ENCODE results near the gene SZT2.

SZT2 gene

DNA sequence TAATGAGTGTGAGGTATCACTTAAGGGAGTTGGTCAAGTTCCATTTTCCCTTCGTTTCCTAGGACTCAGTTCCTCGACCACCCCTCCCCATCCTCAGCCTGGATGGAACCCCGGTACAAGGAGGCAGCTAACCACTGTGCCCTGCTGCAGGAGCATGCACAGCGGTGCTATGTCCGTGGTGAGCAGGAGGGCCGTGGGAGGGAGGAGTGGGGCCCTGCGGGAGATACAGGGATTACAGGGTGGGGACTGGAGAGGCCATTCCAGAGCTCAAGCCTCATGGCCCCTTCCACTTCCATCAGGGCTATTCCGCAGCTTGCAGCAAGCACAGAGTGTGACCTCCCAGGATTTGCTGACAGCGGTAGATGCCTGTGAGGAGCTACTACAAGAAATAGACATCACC is 38.2 kb downstream of the SZT2 start:
- Histone ChIP-seq H3K27ac (ENCODE audit: low read length) (no peak overlapping the region), H3K36me3 (ENCODE audit: control insufficient read depth in 1 of 2, insufficient read depth in 2 of 2, low read length in 2 of 2) (peaks cover 82 to 99% of the 10 kb centered on the region in 2 donors), H3K4me3 (ENCODE audit: low read depth in 1 of 2, low read length in 2 of 2) (no peak overlapping the region), H3K4me1 (ENCODE audit: control insufficient read depth in 1 of 2, insufficient read depth in 2 of 2, low read length in 2 of 2) (no peaks in the 10 kb centered on the region), H3K9me3 (ENCODE audit: control insufficient read depth in 1 of 2, low read length in 2 of 2) (no peaks in the 10 kb centered on the region), H3K27me3 (ENCODE audit: low read depth, low read length) (no peaks in the 10 kb centered on the region)

DNA sequence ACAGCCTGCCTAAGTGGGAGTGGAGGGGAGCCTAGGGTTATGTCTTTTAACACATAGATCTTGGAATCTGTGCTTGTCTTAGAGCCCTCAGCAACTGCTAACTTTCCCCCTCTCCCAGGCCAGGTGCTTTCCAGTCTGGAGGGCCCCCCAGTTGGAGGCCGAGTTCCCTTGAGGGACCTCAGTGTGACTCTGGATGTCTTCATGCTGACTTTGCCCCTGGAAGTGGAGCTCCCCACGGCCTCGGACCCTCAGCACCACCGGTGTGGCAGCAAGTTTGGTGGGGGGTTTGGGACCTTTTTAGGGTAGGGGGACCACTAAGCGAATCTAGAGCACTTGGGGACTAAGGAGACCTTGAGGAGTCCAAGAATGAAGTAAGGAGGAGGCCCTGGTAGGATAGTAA is 41.1 kb downstream of the SZT2 start:
- no peaks in the 10 kb centered on the region for H3K4me1 ChIP-seq (ENCODE audit: control insufficient read depth in 1 of 2, insufficient read depth in 2 of 2, low read length in 2 of 2)
- H3K27ac ChIP-seq (ENCODE audit: low read length): no peak overlapping the region
- H3K27me3 ChIP-seq (ENCODE audit: low read depth, low read length): no peaks in the 10 kb centered on the region
- H3K4me3 ChIP-seq (ENCODE audit: low read depth in 1 of 2, low read length in 2 of 2): no peak overlapping the region
- peaks cover 77 to 92% of the 10 kb centered on the region in 2 donors for H3K36me3 ChIP-seq (ENCODE audit: control insufficient read depth in 1 of 2, insufficient read depth in 2 of 2, low read length in 2 of 2)
- H3K9me3 ChIP-seq (ENCODE audit: control insufficient read depth in 1 of 2, low read length in 2 of 2): no peaks in the 10 kb centered on the region

DNA sequence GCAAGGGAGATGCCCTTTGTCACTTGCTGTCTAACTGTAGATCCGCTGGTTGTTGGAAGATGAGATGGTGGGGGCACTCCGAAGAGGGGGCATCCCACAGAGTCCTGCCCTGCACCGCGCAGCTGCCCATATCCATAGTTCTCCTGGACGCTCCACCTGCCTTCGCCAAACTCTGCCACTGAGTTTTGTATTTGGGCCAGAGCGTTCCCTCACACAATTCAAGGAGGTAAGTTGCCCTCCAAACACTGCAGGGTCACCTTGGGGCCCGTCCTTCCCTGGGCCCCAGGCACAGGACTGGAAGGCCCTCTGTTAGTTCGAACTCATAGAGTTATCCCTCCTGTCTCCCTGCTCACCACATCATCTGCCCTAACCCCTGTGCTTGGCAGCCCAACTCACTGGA is 42.0 kb downstream of the SZT2 start:
- Histone ChIP-seq H3K9me3 (ENCODE audit: control insufficient read depth in 1 of 2, low read length in 2 of 2) (no peaks in the 10 kb centered on the region), H3K36me3 (ENCODE audit: control insufficient read depth in 1 of 2, insufficient read depth in 2 of 2, low read length in 2 of 2) (peaks cover 73 to 84% of the 10 kb centered on the region in 2 donors), H3K4me1 (ENCODE audit: control insufficient read depth in 1 of 2, insufficient read depth in 2 of 2, low read length in 2 of 2) (no peaks in the 10 kb centered on the region), H3K4me3 (ENCODE audit: low read depth in 1 of 2, low read length in 2 of 2) (no peak overlapping the region), H3K27ac (ENCODE audit: low read length) (no peak overlapping the region), H3K27me3 (ENCODE audit: low read depth, low read length) (no peaks in the 10 kb centered on the region)

DNA sequence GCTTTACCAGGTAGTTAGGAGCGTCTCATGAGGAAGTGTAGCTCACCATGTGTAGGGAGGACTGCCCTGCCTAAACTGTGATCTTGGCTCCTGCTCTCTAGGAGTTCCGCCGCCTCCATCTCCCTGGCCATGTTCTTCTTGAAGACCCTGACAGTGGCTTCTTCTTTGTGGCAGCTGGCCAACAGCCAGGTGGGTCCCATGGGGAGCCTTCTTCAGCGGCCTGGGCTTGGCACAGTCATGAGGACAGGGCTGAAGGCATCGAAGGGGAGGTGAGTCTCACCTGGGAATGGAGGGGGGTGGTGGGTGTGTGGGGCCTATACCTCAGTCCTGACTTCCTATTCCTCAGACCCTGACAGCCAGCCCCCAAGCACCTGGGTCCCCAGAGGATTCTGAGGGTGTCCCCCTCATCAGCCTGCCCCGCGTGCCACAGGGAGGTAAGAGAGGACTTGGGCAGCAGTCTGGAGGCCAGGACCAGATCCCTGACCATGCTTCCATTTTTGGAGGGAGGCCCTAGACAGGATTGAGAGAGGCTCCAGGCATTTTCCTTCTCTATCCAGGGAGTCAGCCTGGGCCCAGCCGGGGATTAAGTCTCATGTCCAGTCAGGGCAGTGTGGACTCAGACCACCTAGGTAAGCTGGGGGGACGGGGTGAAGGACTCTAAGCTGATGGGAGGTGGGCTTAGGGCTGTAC is 42.6 kb downstream of the SZT2 start:
- H3K27ac ChIP-seq (ENCODE audit: low read length): no peak overlapping the region
- no peaks in the 10 kb centered on the region for H3K4me1 ChIP-seq (ENCODE audit: control insufficient read depth in 1 of 2, insufficient read depth in 2 of 2, low read length in 2 of 2)
- H3K9me3 ChIP-seq (ENCODE audit: control insufficient read depth in 1 of 2, low read length in 2 of 2): no peaks in the 10 kb centered on the region
- H3K27me3 ChIP-seq (ENCODE audit: low read depth, low read length): no peaks in the 10 kb centered on the region
- peaks cover 67 to 78% of the 10 kb centered on the region in 2 donors for H3K36me3 ChIP-seq (ENCODE audit: control insufficient read depth in 1 of 2, insufficient read depth in 2 of 2, low read length in 2 of 2)
- H3K4me3 ChIP-seq (ENCODE audit: low read depth in 1 of 2, low read length in 2 of 2): no peak overlapping the region

DNA sequence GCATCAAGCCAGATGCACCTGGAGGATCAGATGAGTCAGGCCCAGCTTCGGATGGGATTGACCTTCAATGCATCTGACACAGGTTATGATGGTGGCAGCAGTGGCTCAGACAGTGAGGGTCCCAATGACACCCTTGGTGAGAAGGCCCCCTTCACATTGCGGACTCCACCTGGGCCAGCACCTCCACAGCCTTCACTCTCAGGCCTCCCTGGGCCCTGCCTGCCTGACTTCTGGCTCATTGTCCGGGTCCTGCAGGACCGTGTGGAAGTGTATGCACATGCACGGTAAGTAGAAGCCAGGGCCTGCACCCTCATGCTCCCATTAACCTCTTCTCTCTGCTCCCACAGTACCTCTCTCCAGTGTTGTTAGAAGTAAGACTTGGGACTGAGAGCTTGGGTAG is 43.2 kb downstream of the SZT2 start:
- Histone ChIP-seq H3K36me3 (ENCODE audit: control insufficient read depth in 1 of 2, insufficient read depth in 2 of 2, low read length in 2 of 2) (peaks cover 61 to 72% of the 10 kb centered on the region in 2 donors), H3K27me3 (ENCODE audit: low read depth, low read length) (no peaks in the 10 kb centered on the region), H3K4me3 (ENCODE audit: low read depth in 1 of 2, low read length in 2 of 2) (no peak overlapping the region), H3K27ac (ENCODE audit: low read length) (no peak overlapping the region), H3K9me3 (ENCODE audit: control insufficient read depth in 1 of 2, low read length in 2 of 2) (no peaks in the 10 kb centered on the region), H3K4me1 (ENCODE audit: control insufficient read depth in 1 of 2, insufficient read depth in 2 of 2, low read length in 2 of 2) (no peaks in the 10 kb centered on the region)

DNA sequence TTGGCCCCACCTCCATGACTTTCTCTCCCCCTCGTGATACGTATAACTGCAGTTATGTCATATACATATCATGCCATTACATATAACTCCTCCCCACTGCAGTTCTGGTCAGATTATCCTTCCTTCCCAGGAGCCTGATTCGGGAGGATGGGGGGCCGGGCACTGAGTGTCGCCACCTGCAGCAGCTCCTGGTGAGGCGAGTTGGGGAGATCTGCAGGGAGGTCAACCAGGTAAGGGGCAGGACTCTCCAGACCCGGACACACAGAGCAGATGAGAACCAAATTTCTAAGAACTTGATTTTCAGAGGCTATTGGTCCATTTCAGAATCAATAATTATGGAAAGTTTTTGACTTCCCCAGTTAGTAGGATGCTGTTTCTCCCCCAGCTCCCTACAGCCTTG is 44.6 kb downstream of the SZT2 start:
- H3K27me3 ChIP-seq (ENCODE audit: low read depth, low read length): no peaks in the 10 kb centered on the region
- no peak overlapping the region for H3K27ac ChIP-seq (ENCODE audit: low read length)
- no peaks in the 10 kb centered on the region for H3K9me3 ChIP-seq (ENCODE audit: control insufficient read depth in 1 of 2, low read length in 2 of 2)
- H3K36me3 ChIP-seq (ENCODE audit: control insufficient read depth in 1 of 2, insufficient read depth in 2 of 2, low read length in 2 of 2): peaks cover 60 to 68% of the 10 kb centered on the region in 2 donors
- H3K4me3 ChIP-seq (ENCODE audit: low read depth in 1 of 2, low read length in 2 of 2): no peak overlapping the region
- H3K4me1 ChIP-seq (ENCODE audit: control insufficient read depth in 1 of 2, insufficient read depth in 2 of 2, low read length in 2 of 2): no peaks in the 10 kb centered on the region

DNA sequence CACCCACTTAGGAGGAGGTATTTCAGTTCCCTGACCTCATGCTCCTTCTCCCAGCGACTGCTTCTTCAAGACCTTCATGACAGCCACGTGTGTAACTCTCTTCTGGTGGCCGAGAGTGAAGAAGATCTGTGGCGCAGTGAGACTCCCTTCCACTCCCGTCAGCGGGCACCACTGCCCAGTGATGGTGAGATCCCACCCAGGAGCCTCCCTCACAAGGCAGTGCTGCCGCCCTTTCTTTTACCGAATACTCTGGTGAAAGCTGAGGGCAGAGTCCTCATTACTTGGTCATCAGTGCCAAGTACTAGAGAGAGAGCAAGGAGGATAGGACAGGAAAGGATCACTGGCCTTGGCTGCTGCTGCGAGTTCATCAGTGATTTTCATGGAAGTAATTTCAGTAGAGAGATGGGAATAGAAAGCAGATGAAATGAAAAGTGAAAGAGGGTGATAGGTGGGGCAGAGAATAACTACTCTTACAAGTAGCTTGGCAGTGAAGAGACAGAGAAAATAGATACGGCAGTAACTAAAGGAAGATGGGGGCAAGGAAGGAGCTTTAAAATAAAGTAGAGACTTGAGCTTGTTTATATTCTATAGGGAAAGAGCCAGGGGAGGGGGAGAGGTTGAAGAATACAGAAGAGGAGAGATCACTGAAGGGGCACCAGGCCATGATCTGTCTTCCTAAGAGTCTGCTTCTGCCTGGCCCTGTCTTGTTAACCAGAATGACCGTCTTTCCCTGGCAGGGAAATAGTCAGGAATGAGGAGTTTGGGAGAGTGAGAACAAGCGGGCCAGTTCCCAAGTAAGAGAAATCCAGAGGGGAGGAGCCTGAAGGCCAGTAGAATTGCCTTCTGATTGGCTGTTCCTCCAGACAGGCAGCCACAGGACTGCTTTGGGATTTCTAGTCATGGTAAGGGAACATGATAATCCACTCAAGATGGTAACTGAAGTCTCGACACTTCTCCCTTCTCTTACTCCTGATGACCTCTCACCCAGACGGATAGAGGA is 45.7 kb downstream of the SZT2 start:
- no peaks in the 10 kb centered on the region for H3K27me3 ChIP-seq (ENCODE audit: low read depth, low read length)
- H3K4me3 ChIP-seq (ENCODE audit: low read depth in 1 of 2, low read length in 2 of 2): no peak overlapping the region
- H3K36me3 ChIP-seq (ENCODE audit: control insufficient read depth in 1 of 2, insufficient read depth in 2 of 2, low read length in 2 of 2): peaks cover 60 to 68% of the 10 kb centered on the region in 2 donors
- H3K9me3 ChIP-seq (ENCODE audit: control insufficient read depth in 1 of 2, low read length in 2 of 2): no peaks in the 10 kb centered on the region
- peak overlapping the region; percentile 58 for H3K27ac ChIP-seq (ENCODE audit: low read length)
- H3K4me1 ChIP-seq (ENCODE audit: control insufficient read depth in 1 of 2, insufficient read depth in 2 of 2, low read length in 2 of 2): no peaks in the 10 kb centered on the region

DNA sequence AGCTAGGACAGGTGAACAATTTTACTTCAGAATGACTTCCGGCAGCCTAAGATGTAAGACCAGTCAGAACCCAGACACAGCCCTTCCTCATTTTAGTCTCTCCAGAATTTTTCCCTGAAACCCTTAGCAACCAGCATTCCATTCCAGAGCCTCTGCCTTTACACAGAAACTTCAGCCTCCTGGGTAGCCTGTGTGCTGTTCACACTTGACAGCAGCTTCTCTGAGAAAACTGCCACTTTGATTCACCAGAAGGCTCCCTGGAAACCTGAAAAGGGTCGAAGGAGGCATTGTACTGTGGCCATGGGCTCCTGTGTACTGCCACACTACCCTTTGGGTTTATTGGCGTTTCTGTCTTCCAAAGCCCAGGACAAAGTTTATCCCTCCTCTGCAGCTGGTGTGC is 46.7 kb downstream of the SZT2 start:
- H3K4me1 ChIP-seq (ENCODE audit: control insufficient read depth in 1 of 2, insufficient read depth in 2 of 2, low read length in 2 of 2): no peaks in the 10 kb centered on the region
- H3K9me3 ChIP-seq (ENCODE audit: control insufficient read depth in 1 of 2, low read length in 2 of 2): no peaks in the 10 kb centered on the region
- peaks cover 60 to 68% of the 10 kb centered on the region in 2 donors for H3K36me3 ChIP-seq (ENCODE audit: control insufficient read depth in 1 of 2, insufficient read depth in 2 of 2, low read length in 2 of 2)
- no peaks in the 10 kb centered on the region for H3K27me3 ChIP-seq (ENCODE audit: low read depth, low read length)
- H3K4me3 ChIP-seq (ENCODE audit: low read depth in 1 of 2, low read length in 2 of 2): no peak overlapping the region
- H3K27ac ChIP-seq (ENCODE audit: low read length): no peak overlapping the region

DNA sequence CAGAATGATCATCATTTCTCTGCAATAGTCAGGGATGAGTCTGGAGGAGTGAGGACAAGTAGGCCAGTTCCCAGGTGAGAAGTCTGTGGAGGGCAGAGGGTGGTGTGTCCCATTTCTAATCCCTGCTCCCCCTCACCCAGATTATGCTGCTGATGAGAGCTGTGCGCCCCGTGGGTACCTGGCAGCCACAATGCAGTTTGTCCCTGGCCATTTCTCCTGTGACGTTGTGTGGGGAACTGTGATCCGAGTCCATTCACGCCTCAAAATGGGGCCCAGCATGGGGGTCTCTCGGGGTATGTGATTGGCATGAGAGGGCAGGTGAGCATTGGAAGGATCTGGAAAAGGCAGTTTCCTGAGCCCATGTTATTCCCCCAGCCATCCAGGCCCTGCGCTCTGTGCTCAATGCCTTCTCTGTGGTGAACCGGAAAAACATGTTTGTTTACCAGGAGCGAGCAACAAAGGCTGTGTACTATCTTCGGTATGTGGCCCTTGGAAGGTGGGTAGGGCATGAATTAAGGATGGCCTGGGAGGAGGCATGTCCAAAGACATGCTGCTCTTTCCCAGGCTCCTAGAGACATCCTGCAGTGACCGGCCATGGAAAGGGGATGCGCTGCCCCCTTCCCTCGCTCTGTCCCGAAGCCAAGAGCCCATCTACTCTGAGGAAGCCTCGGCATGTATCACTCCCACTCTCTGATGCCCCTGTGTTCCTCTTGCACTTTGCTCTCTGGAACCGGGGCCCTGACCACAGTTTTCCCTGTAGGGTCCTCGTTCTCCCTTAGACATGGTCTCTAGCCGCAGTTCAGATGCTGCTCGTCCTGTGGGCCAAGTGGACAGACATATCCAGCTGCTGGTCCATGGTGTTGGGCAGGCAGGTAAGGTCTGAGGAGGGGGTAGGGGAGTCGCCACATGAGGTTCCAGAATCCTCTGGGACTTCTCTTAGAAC is 47.6 kb downstream of the SZT2 start:
- Histone ChIP-seq H3K27me3 (ENCODE audit: low read depth, low read length) (no peaks in the 10 kb centered on the region), H3K4me1 (ENCODE audit: control insufficient read depth in 1 of 2, insufficient read depth in 2 of 2, low read length in 2 of 2) (no peaks in the 10 kb centered on the region), H3K36me3 (ENCODE audit: control insufficient read depth in 1 of 2, insufficient read depth in 2 of 2, low read length in 2 of 2) (peaks cover 55 to 68% of the 10 kb centered on the region in 2 donors), H3K4me3 (ENCODE audit: low read depth in 1 of 2, low read length in 2 of 2) (no peak overlapping the region), H3K27ac (ENCODE audit: low read length) (no peak overlapping the region), H3K9me3 (ENCODE audit: control insufficient read depth in 1 of 2, low read length in 2 of 2) (no peaks in the 10 kb centered on the region)

DNA sequence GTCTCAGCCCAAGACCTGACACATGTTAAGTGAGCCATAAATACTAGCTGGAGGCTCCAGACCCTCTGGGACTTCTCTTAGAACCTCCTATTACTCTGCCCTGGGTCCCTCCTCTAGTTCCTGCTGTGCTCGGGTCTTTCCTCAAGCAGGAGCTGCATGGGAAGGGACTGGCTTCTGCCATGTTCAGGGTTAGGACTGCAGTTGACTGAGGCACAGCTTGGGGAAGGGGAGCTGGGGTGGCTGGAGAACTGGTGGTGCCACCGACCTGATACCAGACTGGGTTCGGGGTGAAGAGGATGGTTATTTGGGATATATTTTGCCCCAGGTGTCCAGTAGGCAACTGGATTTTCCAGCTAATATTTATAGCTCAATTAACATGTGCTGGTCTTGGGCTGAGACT is 48.3 kb downstream of the SZT2 start:
- Histone ChIP-seq H3K9me3 (ENCODE audit: control insufficient read depth in 1 of 2, low read length in 2 of 2) (no peaks in the 10 kb centered on the region), H3K36me3 (ENCODE audit: control insufficient read depth in 1 of 2, insufficient read depth in 2 of 2, low read length in 2 of 2) (peaks cover 51 to 68% of the 10 kb centered on the region in 2 donors), H3K27me3 (ENCODE audit: low read depth, low read length) (no peaks in the 10 kb centered on the region), H3K27ac (ENCODE audit: low read length) (no peak overlapping the region), H3K4me1 (ENCODE audit: control insufficient read depth in 1 of 2, insufficient read depth in 2 of 2, low read length in 2 of 2) (no peaks in the 10 kb centered on the region), H3K4me3 (ENCODE audit: low read depth in 1 of 2, low read length in 2 of 2) (no peak overlapping the region)

DNA sequence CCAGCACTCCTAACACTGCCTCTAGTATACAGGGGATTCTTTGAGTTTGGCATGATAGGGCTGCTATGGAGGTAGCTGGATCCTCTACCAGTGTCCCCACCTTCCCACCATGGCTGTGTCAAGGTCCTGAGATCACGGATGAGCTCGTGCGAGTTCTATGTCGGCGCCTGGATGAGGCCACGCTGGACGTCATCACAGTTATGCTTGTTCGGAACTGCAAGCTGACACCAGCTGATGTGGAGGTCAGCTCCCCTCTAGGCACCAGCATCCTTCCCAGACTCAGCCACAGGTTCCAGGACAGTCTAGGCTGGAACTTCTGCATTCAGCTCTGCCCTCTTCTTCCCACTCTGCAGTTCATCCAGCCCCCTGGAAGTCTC is 48.9 kb downstream of the SZT2 start:
- no peak overlapping the region for H3K27ac ChIP-seq (ENCODE audit: low read length)
- no peak overlapping the region for H3K4me3 ChIP-seq (ENCODE audit: low read depth in 1 of 2, low read length in 2 of 2)
- peaks cover 53 to 68% of the 10 kb centered on the region in 2 donors for H3K36me3 ChIP-seq (ENCODE audit: control insufficient read depth in 1 of 2, insufficient read depth in 2 of 2, low read length in 2 of 2)
- no peaks in the 10 kb centered on the region for H3K27me3 ChIP-seq (ENCODE audit: low read depth, low read length)
- no peaks in the 10 kb centered on the region for H3K9me3 ChIP-seq (ENCODE audit: control insufficient read depth in 1 of 2, low read length in 2 of 2)
- no peaks in the 10 kb centered on the region for H3K4me1 ChIP-seq (ENCODE audit: control insufficient read depth in 1 of 2, insufficient read depth in 2 of 2, low read length in 2 of 2)
